Stimulated activated CD4-positive, alpha-beta T cell treated with anti-CD3 and anti-CD28 coated beads, TNF-alpha, amount 100 ng/mL, for 24 hours (primary cell): ENCODE measurements around the gene POTEG.
"Not testable (repeated sequence)": the region's sequence is repeated elsewhere in the genome, so short reads cannot be mapped to it uniquely, and the experiment has no call there.

Experiments
- DNase-seq, 3 experiments: peaks; one replicate each; pipeline ENCODE4 v3.0.0-alpha.2; 2020; ENCODE audit warnings: low read depth in 3 of 3

The POTEG gene

DNA sequence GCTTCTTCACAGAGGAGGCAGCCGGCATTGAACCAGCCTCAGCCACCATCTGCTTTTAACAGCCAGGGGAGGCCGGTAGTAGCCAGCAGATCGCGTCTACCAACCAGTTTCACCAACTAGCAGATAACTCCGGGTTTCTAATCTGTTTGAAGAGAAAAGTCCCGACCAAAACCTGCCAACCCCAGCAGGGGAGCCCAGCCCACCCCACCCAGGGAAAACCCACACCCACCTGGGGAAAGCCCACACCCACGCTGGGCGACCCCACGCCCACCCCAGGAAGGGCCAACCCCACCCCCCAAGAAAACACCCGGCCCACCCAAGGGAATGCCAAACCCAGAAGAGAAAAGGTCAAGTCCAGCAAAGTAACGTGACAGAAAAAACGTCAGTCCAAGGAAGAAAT lies at the start of gene POTEG:
POTEG (minus strand) TSS at position 101 of the 400 bp plus-strand sequence; CDS start at position 49, 52 bp downstream.
- not testable (repeated sequence) for DNase-seq

DNA sequence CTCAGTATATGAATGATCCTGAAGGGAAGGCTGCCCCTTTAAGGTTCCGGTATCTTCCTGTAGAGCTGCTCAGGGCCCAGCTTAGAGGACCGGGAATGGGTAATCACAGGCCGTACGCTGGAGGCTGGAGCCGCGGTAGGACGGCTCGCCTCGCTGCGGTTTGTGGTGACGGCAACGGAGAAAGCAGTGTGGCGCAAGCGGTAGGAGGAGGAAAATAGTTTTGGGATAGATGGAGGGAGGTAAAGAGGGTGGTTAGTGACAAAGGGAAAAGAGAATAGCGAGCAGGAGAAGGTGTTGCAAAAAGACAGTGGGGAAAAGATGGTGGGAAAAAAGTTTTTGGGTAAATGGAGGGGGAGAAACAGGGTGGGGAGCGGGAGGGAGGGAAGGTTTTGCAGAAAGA lies 48.0 kb upstream of the POTEG start:
- not testable (repeated sequence) for DNase-seq

DNA sequence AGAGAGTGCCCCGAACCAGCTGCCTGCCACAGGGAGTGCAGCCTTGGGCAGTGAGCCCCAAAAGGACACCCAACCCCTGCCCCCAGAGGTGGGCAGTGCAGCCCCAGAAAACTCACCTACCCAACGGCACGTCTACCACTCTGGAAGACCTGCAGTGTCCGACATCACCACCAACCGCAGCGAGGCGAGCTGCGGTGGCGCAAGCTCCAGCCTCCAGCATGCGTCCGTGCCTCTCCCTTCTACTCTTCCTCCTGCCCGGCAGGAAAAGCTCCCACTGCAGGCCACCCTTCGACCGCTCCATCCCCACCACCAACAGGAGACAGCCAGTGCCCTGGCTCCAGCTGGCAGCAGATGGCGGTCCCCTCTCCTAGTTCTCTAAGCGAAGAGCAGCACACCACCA lies 47.3 kb upstream of the POTEG start:
- not testable (repeated sequence) for DNase-seq

DNA sequence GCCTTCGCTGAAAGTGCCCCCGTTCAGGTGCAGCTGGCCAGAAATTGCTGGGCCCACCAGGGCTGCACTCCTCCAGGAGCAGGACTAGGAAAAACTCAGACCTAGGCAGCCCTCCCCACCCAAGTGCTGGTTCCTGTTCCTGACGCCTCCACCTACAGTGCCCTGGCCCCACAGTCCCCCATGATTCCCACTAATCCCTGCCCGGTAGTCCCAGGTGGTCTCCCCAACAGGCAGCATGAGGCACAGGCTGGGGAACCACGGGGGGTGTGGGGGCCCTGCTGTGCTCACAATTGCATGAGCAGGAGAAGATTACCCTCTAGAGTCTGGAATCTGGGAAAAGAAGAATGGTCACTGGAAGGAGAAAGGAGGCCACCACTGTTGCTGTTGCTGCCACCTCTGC lies 46.4 kb upstream of the POTEG start:
- not testable (repeated sequence) for DNase-seq

DNA sequence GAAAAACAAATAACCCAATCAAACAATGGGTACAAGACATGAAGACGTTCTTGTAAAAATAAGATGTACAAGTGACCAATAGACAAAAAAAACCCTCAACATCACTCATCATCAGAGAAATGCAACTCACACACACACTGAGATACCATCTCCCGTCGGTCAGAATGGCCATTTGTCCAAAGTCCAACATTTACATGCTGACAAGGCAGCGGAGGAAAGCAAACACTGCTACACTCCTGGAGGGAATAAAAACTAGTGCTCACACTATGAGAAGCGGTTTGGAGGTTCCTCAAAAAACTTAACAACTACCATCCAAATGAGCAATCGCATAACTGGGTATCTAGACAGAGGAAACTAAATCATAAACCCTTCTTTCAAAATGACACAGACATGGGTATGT lies 11.6 kb upstream of the POTEG start:
- not testable (repeated sequence) for DNase-seq

DNA sequence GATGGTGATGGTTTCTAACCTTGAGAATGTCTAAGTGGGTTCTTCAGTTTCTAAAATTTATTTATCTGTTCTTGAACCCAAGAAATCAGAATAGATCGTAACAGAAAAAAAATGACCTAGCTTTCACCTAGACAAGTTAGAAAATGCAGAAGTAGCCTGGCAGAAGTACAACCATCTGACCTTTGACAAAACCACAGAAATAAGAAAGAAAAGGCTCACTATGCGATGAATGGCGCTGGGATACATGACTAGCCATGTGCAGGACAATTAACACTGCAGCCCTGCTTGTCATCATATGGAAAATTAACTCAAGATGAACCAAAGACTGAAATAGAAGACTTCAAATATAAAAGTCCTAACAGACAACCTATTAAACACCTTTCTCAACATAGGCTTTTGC lies 5.7 kb upstream of the POTEG start:
- DNase-seq = not testable (repeated sequence)

DNA sequence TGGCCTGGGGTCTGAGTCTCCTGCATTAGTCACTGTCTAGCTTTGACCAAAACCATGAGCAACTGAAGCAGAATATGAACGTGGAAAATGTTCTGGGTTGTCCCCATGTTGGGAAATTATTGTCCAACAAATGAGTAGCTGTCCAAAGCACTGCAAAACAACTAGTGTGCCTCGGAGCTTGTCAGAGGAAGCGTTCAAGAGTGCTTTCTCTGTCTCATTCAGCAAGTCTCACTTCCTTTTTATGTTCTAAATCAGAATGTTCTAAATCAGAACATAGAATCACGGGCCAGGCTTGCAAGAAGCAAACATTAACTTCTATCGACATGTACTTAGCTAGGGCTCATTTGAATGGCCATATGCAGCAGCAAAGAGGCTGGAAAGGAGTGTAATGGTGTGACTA lies 5.1 kb upstream of the POTEG start:
- not testable (repeated sequence) for DNase-seq

DNA sequence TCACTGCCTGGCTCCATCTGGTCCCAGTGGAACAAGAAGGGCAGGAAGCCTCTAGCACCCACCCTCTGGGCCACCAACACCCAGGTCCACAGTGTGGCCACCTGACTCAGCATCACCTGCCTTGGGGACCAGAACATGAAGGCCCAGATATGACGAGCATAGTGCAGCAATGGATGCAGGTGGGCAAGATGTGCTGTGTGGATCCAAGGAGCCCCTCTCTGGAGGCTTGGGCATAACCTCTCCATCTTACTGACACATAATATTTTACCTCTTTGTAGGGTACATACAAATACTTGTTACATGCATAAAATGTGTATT lies 2.9 kb upstream of the POTEG start:
- not testable (repeated sequence) for DNase-seq

DNA sequence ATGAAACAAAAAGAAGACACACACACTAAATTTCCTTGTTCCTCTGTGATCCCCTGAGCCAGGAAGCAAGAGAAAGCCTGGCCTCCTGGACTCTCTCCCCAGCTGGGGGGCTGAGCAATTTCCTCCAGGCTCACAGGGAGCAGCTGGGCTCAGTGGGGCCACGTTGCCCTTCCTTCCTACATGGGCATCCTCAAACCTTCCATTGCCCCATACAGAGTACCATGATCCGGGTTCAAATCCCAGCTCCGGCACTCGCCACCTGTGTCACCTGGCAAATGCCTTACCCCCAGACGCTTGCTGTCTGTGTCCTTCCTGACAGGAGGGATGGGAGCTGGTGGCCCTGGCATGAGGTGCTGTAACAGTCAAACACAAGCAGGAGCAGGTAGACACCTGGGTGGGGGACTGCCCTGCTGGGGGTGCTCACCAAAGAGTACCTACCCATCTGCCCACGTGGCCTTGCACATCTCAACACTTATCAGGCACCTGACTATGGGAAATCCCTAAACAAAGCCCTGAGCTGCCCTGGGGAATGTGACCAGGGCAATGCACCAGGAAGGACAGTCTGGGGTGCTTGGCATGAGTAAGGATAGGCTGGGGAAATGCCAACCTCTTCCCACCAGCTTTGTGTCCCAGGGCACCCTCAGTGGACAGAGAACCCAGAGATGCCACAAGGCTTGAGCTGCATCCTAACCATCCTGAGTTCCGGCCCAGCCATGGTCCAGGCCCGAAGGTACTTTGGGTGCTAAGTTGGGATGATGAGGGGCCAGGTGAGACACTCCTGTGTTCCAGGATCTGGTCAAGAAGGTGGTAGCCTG lies 2.4 kb upstream of the POTEG start:
- DNase-seq = not testable (repeated sequence)

DNA sequence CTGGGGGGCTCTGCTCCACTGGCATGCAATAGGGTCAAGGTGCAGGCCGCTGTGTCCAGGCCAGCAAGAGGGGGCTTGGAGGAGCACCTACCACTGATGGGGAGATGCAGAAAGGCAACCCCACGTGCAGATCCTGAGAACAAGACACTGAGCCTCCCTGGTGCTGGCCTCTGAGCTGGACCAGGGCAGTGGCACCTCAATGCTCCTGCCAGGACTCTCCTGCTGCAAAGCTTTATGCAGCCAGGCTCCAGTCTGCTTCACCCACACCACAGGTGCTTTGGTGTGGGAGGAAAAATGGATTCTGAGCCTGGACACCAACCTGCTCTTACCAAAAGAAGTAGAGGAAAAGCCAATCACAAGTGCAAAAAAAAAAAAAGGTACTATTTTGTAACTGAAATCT lies 1.7 kb upstream of the POTEG start:
- not testable (repeated sequence) for DNase-seq

DNA sequence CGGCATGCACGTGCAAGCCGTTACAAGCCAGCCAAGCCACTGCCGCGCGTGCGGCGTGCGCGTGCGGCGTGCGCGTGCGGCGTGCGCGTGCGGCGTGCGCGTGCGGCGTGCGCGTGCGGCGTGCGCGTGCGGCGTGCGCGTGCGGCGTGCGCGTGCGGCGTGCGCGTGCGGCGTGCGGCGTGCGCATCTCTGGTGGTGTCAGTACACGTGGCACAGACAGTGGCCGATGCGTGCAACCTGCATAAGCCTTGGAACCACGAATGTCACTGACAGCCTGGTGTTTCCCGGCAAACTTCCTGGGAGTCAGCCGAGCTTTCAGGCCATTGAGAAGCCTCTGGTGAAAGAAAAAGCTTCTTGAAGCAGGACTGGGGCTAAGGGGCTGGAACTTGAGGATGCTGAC lies 750 bp upstream of the POTEG start:
- DNase-seq = not testable (repeated sequence)

DNA sequence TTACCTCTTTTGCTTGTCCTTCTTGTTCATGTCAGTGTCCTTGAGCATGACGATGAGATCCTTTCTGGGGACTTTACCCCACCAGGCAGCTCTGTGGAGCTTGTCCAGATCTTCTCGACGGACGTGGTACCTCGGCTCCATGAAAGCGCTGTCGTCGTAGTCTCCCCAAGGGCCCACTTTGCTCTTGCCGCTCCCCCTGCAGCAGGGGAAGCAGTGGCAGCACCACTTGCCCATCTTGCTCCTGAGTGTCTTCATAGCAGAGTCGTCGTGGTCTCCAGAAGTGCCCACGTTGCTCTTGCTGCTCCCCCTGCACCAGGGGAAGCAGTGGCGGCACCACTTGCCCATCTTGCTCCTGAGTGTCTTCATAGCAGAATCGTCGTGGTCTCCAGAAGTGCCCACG lies 376 bp downstream of the POTEG start:
- not testable (repeated sequence) for DNase-seq

DNA sequence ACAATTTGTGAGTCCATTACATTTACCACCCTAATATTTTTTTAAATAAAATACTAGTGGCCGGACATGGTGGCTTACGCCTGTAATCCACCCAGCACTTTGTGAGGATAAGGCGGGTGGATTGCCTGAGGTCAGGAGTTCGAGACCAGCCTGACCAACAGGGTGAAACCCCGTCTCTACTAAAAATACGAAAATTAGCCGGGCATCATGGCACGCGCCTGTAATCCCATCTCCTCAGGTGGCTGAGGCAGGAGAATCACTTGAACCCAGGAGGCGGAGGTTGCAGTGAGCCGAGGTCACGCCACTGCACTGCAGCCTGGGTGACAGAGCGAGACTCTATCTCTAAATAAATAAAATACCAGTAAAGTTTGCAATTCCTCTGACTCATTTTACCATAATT lies 25.6 kb downstream of the POTEG start:
- DNase-seq = not testable (repeated sequence)

DNA sequence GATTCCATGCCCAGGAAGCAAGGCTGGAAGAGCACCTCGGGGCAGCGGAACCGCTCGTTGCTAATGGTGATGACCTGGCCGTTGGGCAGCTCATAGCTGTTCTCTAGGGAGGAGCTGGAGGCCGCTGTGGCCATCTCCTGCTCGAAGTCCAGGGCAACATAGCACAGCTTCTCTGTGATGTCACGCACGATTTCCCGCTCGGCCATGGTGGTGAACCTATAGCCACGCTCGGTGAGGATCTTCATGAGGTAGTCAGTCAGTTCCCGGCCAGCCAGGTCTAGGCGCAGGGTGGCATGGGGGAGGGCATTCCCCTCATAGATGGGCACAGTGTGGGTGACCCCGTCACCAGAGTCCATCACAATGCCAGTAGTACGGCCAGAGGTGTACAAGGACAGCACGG lies 32.0 kb downstream of the POTEG start:
- DNase-seq = not testable (repeated sequence)

DNA sequence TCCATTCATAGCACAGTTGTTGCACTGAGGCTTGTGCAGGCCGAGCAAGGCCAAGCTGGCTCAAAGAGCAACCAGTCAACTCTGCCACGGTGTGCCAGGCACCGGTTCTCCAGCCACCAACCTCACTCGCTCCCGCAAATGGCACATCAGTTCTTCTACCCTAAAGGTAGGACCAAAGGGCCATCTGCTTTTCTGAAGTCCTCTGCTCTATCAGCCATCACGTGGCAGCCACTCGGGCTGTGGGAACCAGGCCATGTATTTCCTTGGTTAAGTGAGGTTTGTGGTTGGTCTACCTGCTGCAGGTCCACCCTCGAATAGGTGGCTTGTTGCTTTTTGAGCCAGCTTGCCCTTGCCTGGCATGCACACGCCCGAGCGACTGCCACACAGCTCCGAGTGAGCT lies 39.4 kb downstream of the POTEG start:
- DNase-seq = not testable (repeated sequence)

DNA sequence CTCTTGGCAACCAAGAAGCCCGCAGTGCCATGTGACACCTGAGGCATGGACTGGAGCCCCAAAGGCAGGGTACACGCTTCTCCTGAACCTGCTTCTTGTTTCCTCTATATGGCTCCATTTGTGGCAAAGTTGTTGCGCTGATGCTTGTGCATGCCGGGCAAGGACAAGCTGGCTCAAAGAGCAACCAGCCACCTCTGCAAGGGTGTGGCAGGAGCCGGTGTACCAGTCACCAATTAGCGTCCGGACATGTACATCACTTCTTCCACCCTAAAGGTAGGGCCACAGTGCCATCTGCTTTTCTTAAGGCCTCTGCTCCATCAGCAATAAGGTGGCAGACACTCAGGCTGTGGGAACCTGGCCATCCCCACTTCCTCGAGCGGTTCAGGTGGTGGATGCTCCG lies 43.9 kb downstream of the POTEG start:
- not testable (repeated sequence) for DNase-seq

DNA sequence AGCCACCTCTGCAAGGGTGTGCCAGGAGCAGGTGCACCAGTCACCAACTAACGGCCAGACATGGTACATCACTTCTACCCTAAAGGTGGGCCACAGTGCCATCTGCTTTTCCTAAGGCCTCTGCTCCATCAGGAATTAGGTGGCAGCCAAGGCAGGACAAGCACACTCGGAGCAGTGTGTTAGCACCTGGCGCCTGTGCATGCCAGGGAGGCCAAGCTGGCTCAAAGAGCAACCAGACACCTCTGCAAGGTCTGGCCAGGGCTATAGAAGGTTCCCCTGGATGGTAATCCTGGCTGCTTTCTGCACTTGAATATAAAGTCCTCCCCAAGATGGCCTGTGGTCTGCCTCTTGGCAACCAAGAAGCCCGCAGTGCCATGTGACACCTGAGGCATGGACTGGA lies 45.4 kb downstream of the POTEG start:
- DNase-seq = not testable (repeated sequence)

DNA sequence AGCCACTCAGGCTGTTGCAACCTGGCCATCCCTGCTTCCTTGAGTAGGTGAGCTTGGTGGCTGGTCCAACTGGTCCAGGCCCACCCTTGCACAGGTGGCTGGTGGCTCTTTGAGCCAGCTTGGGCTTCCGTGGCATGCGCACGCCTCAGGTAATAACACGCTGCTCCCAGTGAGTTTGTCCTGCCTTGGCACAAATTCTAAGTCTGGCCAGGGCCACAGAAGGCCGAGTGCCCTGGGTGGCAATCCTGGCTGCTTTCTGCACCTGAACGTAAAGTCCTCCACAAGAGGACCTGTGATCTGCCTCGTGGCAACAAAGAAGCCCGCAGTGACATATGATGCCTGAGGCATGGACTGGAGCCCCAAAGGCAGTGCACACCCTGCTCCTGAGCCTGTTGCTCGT lies 47.1 kb downstream of the POTEG start:
- DNase-seq = not testable (repeated sequence)

DNA sequence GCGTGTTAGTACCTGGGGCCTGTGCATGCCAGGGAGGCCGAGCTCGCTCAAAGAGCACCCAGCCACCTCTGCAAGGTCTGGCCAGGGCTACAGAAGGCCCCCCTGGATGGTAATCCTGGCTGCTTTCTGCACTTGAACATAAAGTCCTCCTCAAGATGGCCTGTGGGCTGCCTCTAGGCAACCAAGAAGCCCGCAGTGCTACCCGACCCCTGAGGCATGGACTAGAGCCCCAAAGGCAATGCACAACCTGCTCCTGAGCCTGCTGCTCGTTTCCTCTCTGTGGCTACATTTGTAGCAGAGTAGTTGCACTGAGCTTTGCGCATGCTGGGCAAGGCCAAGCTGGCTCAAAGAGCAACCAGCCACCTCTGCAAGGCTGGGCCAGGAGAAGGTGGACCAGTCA lies 47.8 kb downstream of the POTEG start:
- not testable (repeated sequence) for DNase-seq

DNA sequence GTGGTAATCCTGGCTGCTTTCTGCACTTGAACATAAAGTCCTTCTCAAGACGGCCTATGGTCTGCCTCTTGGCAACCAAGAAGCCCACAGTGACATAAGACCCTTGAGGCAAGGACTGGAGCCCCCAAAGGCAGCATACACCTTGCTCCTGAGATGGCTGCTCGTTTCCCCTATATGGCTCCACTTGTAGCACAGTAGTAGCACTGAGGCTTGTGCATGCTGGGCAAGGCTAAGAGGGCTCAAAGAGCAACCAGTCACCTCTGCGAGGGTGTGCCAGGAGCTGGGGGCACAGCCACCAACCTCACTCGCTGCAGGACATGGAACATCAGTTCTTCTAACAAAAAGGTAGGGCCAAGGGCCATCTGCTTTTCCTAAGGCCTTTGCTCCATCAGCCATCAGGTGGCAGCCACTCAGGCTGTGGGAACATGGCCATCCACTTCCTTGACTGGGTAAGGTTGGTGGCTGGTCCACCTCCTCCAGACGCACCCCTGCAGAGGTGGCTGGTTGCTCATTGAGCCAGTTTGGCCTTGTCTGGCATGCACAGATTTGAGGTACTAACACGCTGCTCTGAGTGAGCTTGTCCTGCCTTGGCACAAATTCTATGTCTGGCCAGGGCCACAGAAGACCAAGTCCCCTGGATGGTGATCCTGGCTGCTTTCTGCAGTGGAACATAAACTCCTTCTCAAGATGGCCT lies 49.9 kb downstream of the POTEG start:
- DNase-seq = not testable (repeated sequence)

DNA sequence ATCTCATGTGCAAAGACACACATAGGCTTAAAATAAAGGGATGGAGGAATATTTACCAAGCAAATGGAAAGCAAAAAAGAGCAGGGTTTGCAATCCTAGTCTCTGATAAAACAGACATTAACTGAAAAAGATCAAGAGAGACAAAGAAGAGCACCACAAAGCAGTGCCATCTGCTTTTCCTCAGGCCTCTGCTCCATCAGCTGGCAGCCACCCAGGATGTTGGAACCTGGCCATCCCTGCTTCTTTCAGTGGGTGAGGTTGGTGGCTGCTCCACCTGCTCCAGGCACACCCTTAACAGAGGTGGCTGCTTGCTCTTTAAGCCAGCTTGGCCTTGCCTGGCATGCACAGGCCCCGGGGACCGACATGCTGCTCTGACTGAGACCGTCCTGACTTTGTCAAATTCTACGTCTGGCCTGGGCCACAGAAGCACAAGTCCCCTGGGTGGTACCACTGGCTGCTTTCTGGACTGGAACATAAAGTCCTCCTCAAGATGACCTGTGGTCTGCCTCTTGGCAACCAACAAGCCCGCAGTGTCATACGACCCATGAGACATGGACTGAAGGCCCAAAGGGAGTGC lies 51.0 kb downstream of the POTEG start:
- DNase-seq = not testable (repeated sequence)

DNA sequence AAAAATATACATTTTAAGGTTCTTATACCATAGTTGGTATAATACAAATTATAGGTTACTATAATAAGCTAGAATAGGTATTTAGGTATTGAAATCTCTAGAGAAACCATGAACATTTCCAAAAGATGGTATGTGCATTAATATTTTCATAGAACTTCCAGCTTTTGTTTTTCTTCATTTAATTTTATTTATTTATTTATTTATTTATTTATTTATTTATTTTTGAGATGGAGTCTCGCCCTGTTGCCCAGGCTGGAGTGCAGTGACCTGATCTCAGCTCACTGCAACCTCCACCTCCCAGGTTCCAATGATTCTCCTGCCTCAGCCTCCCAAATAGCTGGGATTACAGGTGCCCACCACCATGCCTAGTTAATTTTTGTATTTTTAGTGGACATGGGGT lies 54.0 kb downstream of the POTEG start:
- DNase-seq = not testable (repeated sequence)

DNA sequence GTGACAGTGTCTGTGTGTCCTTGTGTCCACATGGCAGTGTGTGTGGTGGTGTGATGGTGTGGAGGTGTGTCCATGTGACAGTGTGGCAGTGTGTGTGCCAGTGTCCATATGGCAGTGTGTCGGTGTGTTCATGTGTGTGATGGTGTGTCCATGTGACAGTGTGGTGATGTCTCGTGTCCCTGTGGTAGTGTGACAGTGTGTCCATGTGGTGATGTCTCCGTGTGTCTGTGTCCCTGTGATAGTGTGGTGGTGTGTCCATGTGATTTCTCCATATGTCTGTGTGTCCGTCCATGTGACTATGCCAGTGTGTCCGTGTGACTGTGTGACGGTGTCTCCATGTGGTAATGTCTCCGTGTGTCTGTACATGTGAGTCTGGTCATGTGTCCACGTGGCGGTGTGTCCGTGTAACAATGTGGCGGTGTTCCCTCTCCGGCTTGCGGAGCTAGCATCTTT lies 59.7 kb downstream of the POTEG start:
- DNase-seq = not testable (repeated sequence)
